Type B pancreatic cell (in vitro differentiated cells): ENCODE measurements around the gene LRMDA. TPM values are rescaled to one million over a fixed set of nuclear protein-coding genes. Genes with fewer than 3 reads are reported as not detected.

Experiments
- DNase-seq: peaks from one replicate; pipeline ENCODE4 v3.0.0; 2021; ENCODE audit warnings: mixed read lengths; ENCODE audit not compliant: unreplicated experiment; ENCODE audit errors: extremely low spot score
- H3K27ac Mint-ChIP-seq: 2 replicates; pipeline ENCODE4 v1.8.0; 2021; ENCODE audit warnings: mild to moderate bottlenecking, mixed read lengths
- H3K27me3 Mint-ChIP-seq: 2 replicates; pipeline ENCODE4 v1.8.0; 2021; ENCODE audit warnings: mixed read lengths
- H3K36me3 Mint-ChIP-seq: 2 replicates; pipeline ENCODE4 v1.8.0; 2021; ENCODE audit warnings: mixed read lengths
- H3K4me1 Mint-ChIP-seq: one replicate; pipeline ENCODE4 v1.8.0; 2021; ENCODE audit warnings: mixed read lengths; ENCODE audit not compliant: unreplicated experiment
- H3K4me3 Mint-ChIP-seq: 2 replicates; pipeline ENCODE4 v1.8.0; 2021; ENCODE audit warnings: mild to moderate bottlenecking, mixed read lengths
- H3K9me3 Mint-ChIP-seq: 2 replicates; pipeline ENCODE4 v1.8.0; 2021; ENCODE audit warnings: mixed read lengths
- total RNA-seq: library from RNA; stranded (reverse); gene quantifications from 2 replicates; pipeline ENCODE4 v1.2.1, GENCODE V29; 2021; ENCODE audit warnings: low replicate concordance
- TF ChIP-seq, protein P1 (sequence below): fragments of 200-600 bp; sonication (generic); conservative IDR thresholded peaks from 2 replicates; pipeline ENCODE4 v1.5.0; 2021; ENCODE audit warnings: antibody characterized with exemption, mild to moderate bottlenecking

LRMDA gene
- total RNA-seq, 1 donor from 2014 or later, result 2.0 TPM

DNA sequence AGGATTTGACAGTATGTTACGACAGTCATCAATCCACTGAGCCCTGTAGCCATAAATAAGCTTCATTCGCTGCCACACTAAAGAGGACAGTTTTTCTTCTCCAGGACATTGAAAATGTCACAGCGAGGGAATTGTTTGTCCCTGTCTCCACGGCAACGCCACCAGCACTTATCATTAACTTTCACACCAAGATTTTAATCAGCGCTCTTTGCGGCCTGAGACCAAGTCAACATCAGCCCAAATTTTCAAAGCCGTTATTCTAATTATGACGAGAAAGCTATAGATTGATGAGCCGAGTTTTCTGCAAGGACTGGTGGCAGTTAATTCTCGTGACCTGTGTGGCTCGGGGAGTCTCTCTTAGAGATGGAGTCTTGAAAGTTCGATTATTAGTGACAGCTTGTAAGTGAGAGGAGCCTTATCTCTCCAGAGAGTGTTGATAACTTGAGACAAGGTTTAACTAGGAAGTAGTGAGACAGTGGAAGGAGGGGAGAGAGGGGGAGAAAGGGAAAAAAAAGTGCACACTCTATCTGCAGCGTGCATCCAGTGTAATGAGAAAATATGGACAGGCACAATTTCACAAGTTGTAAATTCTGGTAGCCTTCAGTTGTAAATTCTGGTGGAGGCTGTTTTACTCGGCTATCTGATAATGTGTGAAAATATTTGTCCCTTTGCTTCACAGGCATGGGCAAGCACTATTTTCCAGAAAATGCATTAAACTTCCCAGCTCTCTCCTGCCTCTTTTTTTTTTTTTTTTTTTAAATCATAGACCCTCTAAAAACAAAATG lies 473.3 kb downstream of the LRMDA start:
- Mint-ChIP-seq H3K27ac (no peak overlapping the region), H3K36me3 (no peaks in the 10 kb centered on the region), H3K4me1 (peaks cover 23% of the 10 kb centered on the region), H3K9me3 (no peaks in the 10 kb centered on the region), H3K27me3 (peaks cover 76% of the 10 kb centered on the region), H3K4me3 (peak overlapping the region; percentile 37)
- DNase-seq, result no peak
- TF ChIP-seq, protein P1, sequence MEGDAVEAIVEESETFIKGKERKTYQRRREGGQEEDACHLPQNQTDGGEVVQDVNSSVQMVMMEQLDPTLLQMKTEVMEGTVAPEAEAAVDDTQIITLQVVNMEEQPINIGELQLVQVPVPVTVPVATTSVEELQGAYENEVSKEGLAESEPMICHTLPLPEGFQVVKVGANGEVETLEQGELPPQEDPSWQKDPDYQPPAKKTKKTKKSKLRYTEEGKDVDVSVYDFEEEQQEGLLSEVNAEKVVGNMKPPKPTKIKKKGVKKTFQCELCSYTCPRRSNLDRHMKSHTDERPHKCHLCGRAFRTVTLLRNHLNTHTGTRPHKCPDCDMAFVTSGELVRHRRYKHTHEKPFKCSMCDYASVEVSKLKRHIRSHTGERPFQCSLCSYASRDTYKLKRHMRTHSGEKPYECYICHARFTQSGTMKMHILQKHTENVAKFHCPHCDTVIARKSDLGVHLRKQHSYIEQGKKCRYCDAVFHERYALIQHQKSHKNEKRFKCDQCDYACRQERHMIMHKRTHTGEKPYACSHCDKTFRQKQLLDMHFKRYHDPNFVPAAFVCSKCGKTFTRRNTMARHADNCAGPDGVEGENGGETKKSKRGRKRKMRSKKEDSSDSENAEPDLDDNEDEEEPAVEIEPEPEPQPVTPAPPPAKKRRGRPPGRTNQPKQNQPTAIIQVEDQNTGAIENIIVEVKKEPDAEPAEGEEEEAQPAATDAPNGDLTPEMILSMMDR, result no peak

- H3K9me3 Mint-ChIP-seq, result no peaks in the 10 kb centered on the region
- TF ChIP-seq, protein P1, result no peak
- no peaks in the 10 kb centered on the region for H3K36me3 Mint-ChIP-seq
- H3K27me3 Mint-ChIP-seq, result peaks cover 81% of the 10 kb centered on the region
- no peak overlapping the region for H3K4me3 Mint-ChIP-seq
- peaks cover 18% of the 10 kb centered on the region for H3K4me1 Mint-ChIP-seq
- no peak for DNase-seq
- no peak overlapping the region for H3K27ac Mint-ChIP-seq
Observed at GRCh38 chr10:75905490-75905889, 474.1 kb downstream of the LRMDA start.

- H3K9me3 Mint-ChIP-seq, result no peaks in the 10 kb centered on the region
- peaks cover 82% of the 10 kb centered on the region for H3K27me3 Mint-ChIP-seq
- H3K4me3 Mint-ChIP-seq, result no peak overlapping the region
- no peak overlapping the region for H3K27ac Mint-ChIP-seq
- DNase-seq, result no peak
- H3K36me3 Mint-ChIP-seq, result no peaks in the 10 kb centered on the region
- peaks cover 5% of the 10 kb centered on the region for H3K4me1 Mint-ChIP-seq
- TF ChIP-seq, protein P1, result peak; percentile 70
Observed at GRCh38 chr10:75910032-75910431, 478.6 kb downstream of the LRMDA start.

DNA sequence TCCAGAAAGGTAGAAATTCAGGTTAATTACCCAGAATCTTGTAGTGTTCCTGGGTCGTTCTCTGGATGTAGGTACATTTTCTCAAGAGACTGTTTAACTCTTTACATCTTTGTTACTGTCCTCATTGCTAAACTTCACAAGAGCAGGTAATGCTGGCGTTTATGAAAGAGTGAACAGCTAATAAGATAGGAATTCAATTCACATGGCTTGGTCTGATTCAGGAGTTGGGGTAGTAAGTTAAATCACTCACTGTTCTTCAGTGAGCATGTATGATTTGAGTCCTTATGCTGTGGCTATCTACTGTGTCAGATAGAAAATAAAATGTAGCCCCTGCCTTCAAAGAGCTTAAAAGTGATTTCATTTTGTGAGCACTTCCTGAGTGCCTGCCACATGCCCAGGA lies 480.0 kb downstream of the LRMDA start:
- Mint-ChIP-seq H3K36me3 (no peaks in the 10 kb centered on the region), H3K4me1 (no peaks in the 10 kb centered on the region), H3K27me3 (peaks cover 78% of the 10 kb centered on the region), H3K27ac (no peak overlapping the region), H3K4me3 (no peak overlapping the region), H3K9me3 (no peaks in the 10 kb centered on the region)
- TF ChIP-seq, protein P1, result no peak
- DNase-seq, result no peak

GRCh38 chr10:75916906-75917305 lies 485.5 kb downstream of the LRMDA start:
- H3K36me3 Mint-ChIP-seq, result no peaks in the 10 kb centered on the region
- H3K9me3 Mint-ChIP-seq, result peaks cover 5% of the 10 kb centered on the region
- no peak overlapping the region for H3K27ac Mint-ChIP-seq
- no peak overlapping the region for H3K4me3 Mint-ChIP-seq
- H3K4me1 Mint-ChIP-seq, result no peaks in the 10 kb centered on the region
- peaks cover 68% of the 10 kb centered on the region for H3K27me3 Mint-ChIP-seq
- no peak for DNase-seq
- TF ChIP-seq, protein P1, result no peak
